ENCODE data around the gene TMPRSS7.

Gene TMPRSS7

GRCh38 chr3:112042842-112043280 is 8.3 kb downstream of the TMPRSS7 start:
- Histone ChIP-seq H3K4me1 (no peaks in the 10 kb centered on the region), H3K4me3 (ENCODE audit: low read depth, low read length) (no peak overlapping the region), H3K36me3 (no peaks in the 10 kb centered on the region), H3K27me3 (no peaks in the 10 kb centered on the region), H3K9me3 (no peaks in the 10 kb centered on the region)
- DNase-seq: no peak
- no peak for TF ChIP-seq CTCF (IDR thresholded peaks at IDR 0.05; ENCODE audit: low read depth, low read length)

- Histone ChIP-seq H3K4me3 (ENCODE audit: low read depth, low read length) (no peak overlapping the region), H3K27me3 (no peaks in the 10 kb centered on the region), H3K4me1 (no peaks in the 10 kb centered on the region), H3K36me3 (no peaks in the 10 kb centered on the region), H3K9me3 (no peaks in the 10 kb centered on the region)
- TF ChIP-seq CTCF (IDR thresholded peaks at IDR 0.05; ENCODE audit: low read depth, low read length): peak; percentile 97
- DNase-seq: peak; percentile 56
Measured at GRCh38 chr3:112043621-112044201, 9.2 kb downstream of the TMPRSS7 start.

GRCh38 chr3:112046599-112046998 is 12.1 kb downstream of the TMPRSS7 start:
- no peak for TF ChIP-seq CTCF (IDR thresholded peaks at IDR 0.05; ENCODE audit: low read depth, low read length)
- no peaks in the 10 kb centered on the region for H3K36me3 ChIP-seq
- H3K27me3 ChIP-seq: no peaks in the 10 kb centered on the region; the same call in 1 of the 2 replicates
- DNase-seq: no peak
- no peaks in the 10 kb centered on the region for H3K4me1 ChIP-seq
- no peak overlapping the region for H3K4me3 ChIP-seq (ENCODE audit: low read depth, low read length)
- no peaks in the 10 kb centered on the region for H3K9me3 ChIP-seq

- TF ChIP-seq CTCF (IDR thresholded peaks at IDR 0.05; ENCODE audit: low read depth, low read length): no peak
- Histone ChIP-seq H3K27me3 (no peaks in the 10 kb centered on the region; the same call in 1 of the 2 replicates), H3K36me3 (no peaks in the 10 kb centered on the region), H3K4me3 (ENCODE audit: low read depth, low read length) (no peak overlapping the region), H3K4me1 (no peaks in the 10 kb centered on the region), H3K9me3 (no peaks in the 10 kb centered on the region)
- DNase-seq: no peak
Measured at GRCh38 chr3:112047264-112047663, 12.7 kb downstream of the TMPRSS7 start.

GRCh38 chr3:112048911-112049310 is 14.4 kb downstream of the TMPRSS7 start:
- TF ChIP-seq CTCF (IDR thresholded peaks at IDR 0.05; ENCODE audit: low read depth, low read length): no peak
- Histone ChIP-seq H3K27me3 (no peaks in the 10 kb centered on the region; the same call in 1 of the 2 replicates), H3K36me3 (no peaks in the 10 kb centered on the region), H3K4me1 (no peaks in the 10 kb centered on the region), H3K4me3 (ENCODE audit: low read depth, low read length) (no peak overlapping the region), H3K9me3 (no peaks in the 10 kb centered on the region; the same call in 1 of the 2 replicates)
- no peak for DNase-seq

- no peak for DNase-seq
Measured at GRCh38 chr3:112053229-112053628, 18.7 kb downstream of the TMPRSS7 start.

More at GRCh38 chr3:112053229-112053628, 18.7 kb downstream of the TMPRSS7 start:
- Histone ChIP-seq H3K9me3 (no peaks in the 10 kb centered on the region; the same call in 1 of the 2 replicates), H3K36me3 (no peaks in the 10 kb centered on the region), H3K4me1 (no peaks in the 10 kb centered on the region), H3K27me3 (no peaks in the 10 kb centered on the region; the same call in 1 of the 2 replicates), H3K4me3 (ENCODE audit: low read depth, low read length) (no peak overlapping the region)
- TF ChIP-seq CTCF (IDR thresholded peaks at IDR 0.05; ENCODE audit: low read depth, low read length): no peak

Measured in BE2C (cell line).